NB4 (cell line): Measurements from ENCODE around the gene RUVBL1.

Experiments
- CTCF ChIP-seq: IDR thresholded peaks from one replicate; pipeline ENCODE4 v1.5.1; 2012; ENCODE audit warnings: low read depth, low read length
- MYC ChIP-seq: IDR thresholded peaks from 2 replicates; pipeline ENCODE4 v1.6.1; 2011; ENCODE audit warnings: low read depth, low read length
- POLR2A ChIP-seq: IDR thresholded peaks from 2 replicates; pipeline ENCODE4 v1.6.1; 2011; ENCODE audit warnings: mild to moderate bottlenecking; ENCODE audit not compliant: insufficient read length; ENCODE audit errors: extremely low read depth

- no peak for TF ChIP-seq POLR2A
- TF ChIP-seq CTCF = no peak
- no peak for TF ChIP-seq MYC
Measured at GRCh38 chr3:128144512-128145187, 21.0 kb upstream of the RUVBL1 start.
